Glutamatergic neuron (in vitro differentiated cells): ENCODE measurements around the gene ILDR1. TPM values are rescaled to one million over a fixed set of nuclear protein-coding genes. Genes with fewer than 3 reads are reported as not detected.

Source experiments
- DNase-seq: peaks from one replicate; pipeline ENCODE4 v3.0.0; 2022
- H3K27ac Mint-ChIP-seq: one replicate; pipeline ENCODE4 v1.8.0; 2020; ENCODE audit warnings: mild to moderate bottlenecking, mixed read lengths, inconsistent platforms; ENCODE audit not compliant: unreplicated experiment
- H3K27me3 Mint-ChIP-seq: one replicate; pipeline ENCODE4 v1.8.0; 2020; ENCODE audit warnings: mild to moderate bottlenecking, moderate library complexity, mixed read lengths, inconsistent platforms; ENCODE audit not compliant: unreplicated experiment
- H3K36me3 Mint-ChIP-seq: one replicate; pipeline ENCODE4 v1.8.0; 2020; ENCODE audit warnings: mild to moderate bottlenecking, mixed read lengths, inconsistent platforms; ENCODE audit not compliant: unreplicated experiment
- H3K4me1 Mint-ChIP-seq: one replicate; pipeline ENCODE4 v1.8.0; 2020; ENCODE audit warnings: mild to moderate bottlenecking, low read depth, mixed read lengths, inconsistent platforms; ENCODE audit not compliant: unreplicated experiment
- H3K4me3 Mint-ChIP-seq: one replicate; pipeline ENCODE4 v1.8.0; 2020; ENCODE audit warnings: mild to moderate bottlenecking, mixed read lengths, inconsistent platforms; ENCODE audit not compliant: unreplicated experiment
- H3K9me3 Mint-ChIP-seq: one replicate; pipeline ENCODE4 v1.8.0; 2020; ENCODE audit warnings: mild to moderate bottlenecking, moderate library complexity, mixed read lengths, inconsistent platforms; ENCODE audit not compliant: unreplicated experiment
- total RNA-seq: library from RNA; stranded (reverse); fragmentation: NEBNext Ultra II Directional; extraction: Animal tissue kit (Norgen Biotek cat#: 25700); gene quantifications from one replicate; pipeline ENCODE4 v1.2.1, GENCODE V29; 2021; ENCODE audit not compliant: unreplicated experiment
- TF ChIP-seq, protein P1 (sequence below): fragments of 200-600 bp; sonication (generic); IDR thresholded peaks from one replicate; pipeline ENCODE4 v1.5.0; 2021; ENCODE audit not compliant: partially characterized antibody, unreplicated experiment

Gene ILDR1
- total RNA-seq, 1 donor from 2014 or later, result not detected

DNA sequence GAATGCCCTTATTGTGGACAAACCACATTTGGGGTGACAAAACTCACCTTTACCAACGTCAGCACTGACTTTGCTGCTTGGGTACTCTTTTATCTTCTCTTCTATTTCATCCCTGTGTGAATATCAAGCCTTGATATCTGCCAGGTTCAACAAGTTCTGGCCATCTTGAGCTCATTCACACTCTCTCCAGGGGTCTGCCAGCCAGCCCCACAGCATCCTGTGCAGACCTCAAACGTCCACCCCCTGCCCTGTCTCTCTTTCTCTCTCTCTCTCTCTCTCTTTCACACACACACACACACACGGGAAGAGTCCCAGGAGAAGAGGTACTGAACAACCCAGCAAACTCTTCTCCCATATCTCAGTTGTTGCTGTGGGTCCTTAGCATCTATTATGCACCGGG lies 10.7 kb downstream of the ILDR1 start:
- no peak overlapping the region for H3K4me3 Mint-ChIP-seq
- H3K9me3 Mint-ChIP-seq, result peaks cover 5% of the 10 kb centered on the region
- no peak overlapping the region for H3K27ac Mint-ChIP-seq
- H3K36me3 Mint-ChIP-seq, result peaks cover 1% of the 10 kb centered on the region
- no peak for DNase-seq
- H3K4me1 Mint-ChIP-seq, result no peaks in the 10 kb centered on the region
- TF ChIP-seq, protein P1, sequence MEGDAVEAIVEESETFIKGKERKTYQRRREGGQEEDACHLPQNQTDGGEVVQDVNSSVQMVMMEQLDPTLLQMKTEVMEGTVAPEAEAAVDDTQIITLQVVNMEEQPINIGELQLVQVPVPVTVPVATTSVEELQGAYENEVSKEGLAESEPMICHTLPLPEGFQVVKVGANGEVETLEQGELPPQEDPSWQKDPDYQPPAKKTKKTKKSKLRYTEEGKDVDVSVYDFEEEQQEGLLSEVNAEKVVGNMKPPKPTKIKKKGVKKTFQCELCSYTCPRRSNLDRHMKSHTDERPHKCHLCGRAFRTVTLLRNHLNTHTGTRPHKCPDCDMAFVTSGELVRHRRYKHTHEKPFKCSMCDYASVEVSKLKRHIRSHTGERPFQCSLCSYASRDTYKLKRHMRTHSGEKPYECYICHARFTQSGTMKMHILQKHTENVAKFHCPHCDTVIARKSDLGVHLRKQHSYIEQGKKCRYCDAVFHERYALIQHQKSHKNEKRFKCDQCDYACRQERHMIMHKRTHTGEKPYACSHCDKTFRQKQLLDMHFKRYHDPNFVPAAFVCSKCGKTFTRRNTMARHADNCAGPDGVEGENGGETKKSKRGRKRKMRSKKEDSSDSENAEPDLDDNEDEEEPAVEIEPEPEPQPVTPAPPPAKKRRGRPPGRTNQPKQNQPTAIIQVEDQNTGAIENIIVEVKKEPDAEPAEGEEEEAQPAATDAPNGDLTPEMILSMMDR, result no peak
- no peaks in the 10 kb centered on the region for H3K27me3 Mint-ChIP-seq

DNA sequence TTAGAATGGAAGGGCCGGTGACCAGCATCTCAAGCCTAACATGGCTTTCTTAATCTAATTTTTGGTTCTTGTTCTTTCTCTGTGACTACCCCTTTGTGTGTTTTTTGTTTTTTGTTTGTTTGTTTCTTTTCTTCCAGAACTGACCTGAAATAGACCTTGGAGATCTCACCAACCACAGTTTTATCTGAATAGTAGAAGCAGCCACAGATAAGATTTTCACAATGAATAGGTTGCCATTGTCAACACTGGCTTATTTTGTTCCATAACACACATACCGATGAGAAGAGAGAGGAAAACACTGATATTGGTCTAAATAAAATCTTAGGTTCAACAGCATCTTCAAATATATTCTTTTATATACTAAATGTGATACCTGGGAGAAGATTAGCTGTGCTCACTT lies 11.5 kb downstream of the ILDR1 start:
- Mint-ChIP-seq H3K27ac (no peak overlapping the region), H3K27me3 (peaks cover under 1% of the 10 kb centered on the region), H3K4me1 (no peaks in the 10 kb centered on the region), H3K4me3 (no peak overlapping the region), H3K9me3 (peaks cover 4% of the 10 kb centered on the region), H3K36me3 (no peaks in the 10 kb centered on the region)
- TF ChIP-seq, protein P1, result no peak
- DNase-seq, result no peak

DNA sequence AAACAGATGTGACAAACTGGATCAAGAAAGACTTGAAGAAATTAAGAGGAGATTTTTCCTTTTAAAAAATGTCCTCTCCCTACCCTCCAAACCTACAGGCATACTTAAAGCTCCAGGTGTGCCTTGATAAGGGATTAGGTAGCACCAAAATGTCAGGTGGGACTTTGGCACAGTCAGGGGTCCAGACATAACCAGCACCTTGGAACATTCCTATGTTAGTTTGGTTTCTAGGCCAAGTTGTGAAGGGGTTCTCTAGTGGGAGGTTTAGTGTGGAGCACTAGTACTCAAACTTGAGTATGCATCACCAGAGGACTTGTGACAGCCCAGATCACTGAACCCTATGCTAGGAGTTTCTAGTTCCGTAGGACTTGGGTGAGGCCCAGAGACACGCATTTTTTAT lies 13.9 kb downstream of the ILDR1 start:
- no peak for DNase-seq
- H3K27me3 Mint-ChIP-seq, result peaks cover 4% of the 10 kb centered on the region
- TF ChIP-seq, protein P1, result no peak
- no peak overlapping the region for H3K4me3 Mint-ChIP-seq
- H3K9me3 Mint-ChIP-seq, result peaks cover 5% of the 10 kb centered on the region
- no peaks in the 10 kb centered on the region for H3K4me1 Mint-ChIP-seq
- no peak overlapping the region for H3K27ac Mint-ChIP-seq
- H3K36me3 Mint-ChIP-seq, result no peaks in the 10 kb centered on the region

DNA sequence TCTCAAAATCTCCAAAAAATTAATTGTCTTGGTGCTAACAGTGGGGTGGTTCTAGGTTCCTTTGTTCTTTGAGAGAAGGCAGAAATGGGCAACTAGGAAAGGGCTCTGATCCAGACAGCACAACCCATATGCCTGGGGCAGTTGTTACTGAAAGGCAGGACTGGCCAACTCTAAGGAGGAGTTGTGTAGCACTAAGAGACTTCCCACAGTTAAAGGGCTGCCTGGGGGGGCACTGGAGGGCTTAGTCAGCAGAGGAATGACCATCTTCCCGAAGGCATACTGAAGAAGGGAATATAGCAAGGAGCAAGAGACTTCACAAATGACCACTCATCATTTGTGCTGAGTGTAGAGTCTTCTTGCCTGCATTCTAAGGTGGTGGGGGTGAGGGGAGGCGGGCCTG lies 15.8 kb downstream of the ILDR1 start:
- Mint-ChIP-seq H3K27ac (no peak overlapping the region), H3K4me3 (no peak overlapping the region), H3K9me3 (peaks cover 5% of the 10 kb centered on the region), H3K36me3 (no peaks in the 10 kb centered on the region), H3K4me1 (no peaks in the 10 kb centered on the region), H3K27me3 (peaks cover 4% of the 10 kb centered on the region)
- TF ChIP-seq, protein P1, result no peak
- DNase-seq, result no peak

DNA sequence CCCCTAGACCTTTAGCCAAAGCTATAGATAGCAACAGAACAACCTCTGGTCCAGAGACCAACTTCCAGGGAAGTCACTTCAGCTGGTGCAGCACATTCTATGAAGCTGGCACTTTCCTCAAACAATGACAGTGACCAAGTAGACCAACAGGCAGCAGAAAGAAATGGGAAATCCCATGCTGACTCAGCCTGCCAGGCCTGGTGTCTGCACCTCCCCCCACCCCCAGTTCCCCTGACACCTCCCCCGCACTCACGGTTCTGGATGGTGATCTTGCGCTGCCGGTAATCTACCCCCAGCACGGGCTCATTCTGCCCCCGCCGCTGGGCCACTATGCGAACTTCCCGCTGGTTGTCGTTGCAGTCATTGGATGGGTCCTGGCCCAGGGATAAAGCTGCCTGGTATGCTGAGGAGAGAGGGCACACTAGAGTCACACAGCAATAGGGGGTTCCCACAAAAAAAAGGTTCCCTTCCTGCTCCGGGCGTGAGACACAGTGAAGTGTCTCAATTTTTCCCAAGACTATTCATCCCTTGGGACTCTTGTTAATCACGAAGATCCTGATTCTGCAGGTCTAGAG lies 17.0 kb downstream of the ILDR1 start:
- Mint-ChIP-seq H3K36me3 (no peaks in the 10 kb centered on the region), H3K4me1 (no peaks in the 10 kb centered on the region), H3K27me3 (peaks cover 4% of the 10 kb centered on the region), H3K4me3 (no peak overlapping the region), H3K9me3 (peaks cover 5% of the 10 kb centered on the region), H3K27ac (no peak overlapping the region)
- TF ChIP-seq, protein P1, result no peak
- no peak for DNase-seq
